GM23338 (cell line): Measurements from ENCODE around the gene SH3RF3. TPM values are rescaled to one million over a fixed set of nuclear protein-coding genes. Genes with fewer than 3 reads are reported as not detected.

Source experiments
- ATAC-seq: fragments of 200-7000 bp; cut with Tn5 transposase; 3 replicates; pipeline ENCODE4 v1.9.1; 2020
- DNase-seq: peaks from one replicate; pipeline ENCODE4 v3.0.0-alpha.2; 2015; ENCODE audit warnings: low spot score
- H2AFZ ChIP-seq: fragments of 200-600 bp; sonication (generic); 2 replicates; pipeline ENCODE4 v1.8.0; 2016; ENCODE audit warnings: antibody characterized with exemption, mild to moderate bottlenecking, moderate library complexity
- H3F3A ChIP-seq: fragments of 200-600 bp; sonication (generic); replicated peaks from 2 replicates; pipeline ENCODE4 v1.8.0; 2017; ENCODE audit warnings: antibody characterized with exemption, mixed run types, low read depth
- H3K27ac ChIP-seq: fragments of 200-600 bp; sonication (generic); 2 replicates; pipeline ENCODE4 v1.6.1; 2016; ENCODE audit warnings: low read depth
- H3K27me3 ChIP-seq: fragments of 200-600 bp; sonication (generic); 2 replicates; pipeline ENCODE4 v1.8.0; 2016; ENCODE audit warnings: mild to moderate bottlenecking, mixed run types, moderate library complexity; ENCODE audit not compliant: insufficient read depth
- H3K36me3 ChIP-seq: fragments of 200-600 bp; sonication (generic); 2 replicates; pipeline ENCODE4 v1.8.0; 2016; ENCODE audit warnings: mild to moderate bottlenecking; ENCODE audit not compliant: insufficient read depth
- H3K4me1 ChIP-seq: fragments of 200-600 bp; sonication (generic); 2 replicates; pipeline ENCODE4 v1.8.0; 2016; ENCODE audit warnings: mild to moderate bottlenecking, moderate library complexity; ENCODE audit not compliant: insufficient read depth
- H3K4me2 ChIP-seq: fragments of 200-600 bp; sonication (generic); 2 replicates; pipeline ENCODE4 v1.7.1; 2017; ENCODE audit warnings: mixed run types
- H3K4me3 ChIP-seq: fragments of 200-600 bp; sonication (generic); 2 replicates; pipeline ENCODE4 v1.6.1; 2016; ENCODE audit warnings: mixed run types
- H3K79me2 ChIP-seq: fragments of 200-600 bp; sonication (generic); replicated peaks from 2 replicates; pipeline ENCODE4 v1.8.0; 2017; ENCODE audit warnings: mild to moderate bottlenecking; ENCODE audit not compliant: insufficient read depth
- H3K9me2 ChIP-seq: fragments of 200-600 bp; sonication (generic); 2 replicates; pipeline ENCODE4 v1.8.0; 2017; ENCODE audit not compliant: insufficient read depth
- H4K20me1 ChIP-seq: fragments of 200-600 bp; sonication (generic); replicated peaks from 2 replicates; pipeline ENCODE4 v1.8.0; 2017; ENCODE audit warnings: mild to moderate bottlenecking; ENCODE audit not compliant: insufficient read depth
- H3K27ac Mint-ChIP-seq: 2 replicates; pipeline ENCODE4 v1.8.0; 2020; ENCODE audit warnings: inconsistent platforms, mild to moderate bottlenecking, moderate library complexity, mixed read lengths
- H3K27me3 Mint-ChIP-seq: 3 replicates; pipeline ENCODE4 v1.8.0; 2022; ENCODE audit warnings: low read depth, mild to moderate bottlenecking, moderate library complexity, mixed read lengths, inconsistent platforms; ENCODE audit not compliant: insufficient read depth, poor library complexity
- H3K36me3 Mint-ChIP-seq: 3 replicates; pipeline ENCODE4 v1.8.0; 2021; ENCODE audit warnings: low read depth, mild to moderate bottlenecking, inconsistent platforms, moderate library complexity, mixed read lengths
- H3K4me1 Mint-ChIP-seq: 3 replicates; pipeline ENCODE4 v1.8.0; 2020; ENCODE audit warnings: mild to moderate bottlenecking, inconsistent platforms, mixed read lengths
- H3K4me3 Mint-ChIP-seq: 3 replicates; pipeline ENCODE4 v1.8.0; 2021; ENCODE audit warnings: moderate library complexity, mild to moderate bottlenecking, inconsistent platforms, mixed read lengths
- H3K9me3 Mint-ChIP-seq: 3 replicates; pipeline ENCODE4 v1.8.0; 2020; ENCODE audit warnings: moderate library complexity, mild to moderate bottlenecking, inconsistent platforms, mixed read lengths
- CREB1 ChIP-seq: fragments of 250-450 bp; sonication (Bioruptor Pico); IDR thresholded peaks from 2 replicates; pipeline ENCODE4 v1.5.0; 2020; ENCODE audit warnings: low read depth, mild to moderate bottlenecking, moderate library complexity
- CTCF ChIP-seq, 2 experiments: fragments of 200-600 bp in 1 of 2; sonication (generic) in 1 of 2; conservative IDR thresholded peaks; 2 replicates each; pipeline versions ENCODE4 v1.5.1 to v1.6.1; 2016 to 2017; ENCODE audit warnings: antibody characterized with exemption in 2 of 2, low read depth in 2 of 2, mild to moderate bottlenecking in 2 of 2, moderate library complexity in 1 of 2
- JUNB ChIP-seq: IDR thresholded peaks from one replicate; pipeline ENCODE4 v1.6.1; 2016; ENCODE audit warnings: antibody characterized with exemption; ENCODE audit not compliant: unreplicated experiment
- NANOG ChIP-seq: IDR thresholded peaks from 2 replicates; pipeline ENCODE4 v1.6.1; 2016; ENCODE audit warnings: antibody characterized with exemption, borderline replicate concordance
- POLR2AphosphoS5 ChIP-seq: IDR thresholded peaks from 2 replicates; pipeline ENCODE4 v1.6.1; 2016; ENCODE audit warnings: antibody characterized with exemption, low read depth
- REST ChIP-seq: IDR thresholded peaks from one replicate; pipeline ENCODE4 v1.6.1; 2018; ENCODE audit warnings: antibody characterized with exemption; ENCODE audit not compliant: unreplicated experiment
- STAT1 ChIP-seq: IDR thresholded peaks from one replicate; pipeline ENCODE4 v1.6.1; 2016; ENCODE audit warnings: antibody characterized with exemption; ENCODE audit not compliant: unreplicated experiment
- ZNF114 ChIP-seq: fragments of 250-450 bp; sonication (Bioruptor Pico); IDR thresholded peaks from 2 replicates; pipeline ENCODE4 v1.5.0; 2020; ENCODE audit warnings: mild to moderate bottlenecking, moderate library complexity
- ZNF331 ChIP-seq: fragments of 250-450 bp; sonication (Bioruptor Pico); IDR thresholded peaks from 2 replicates; pipeline ENCODE4 v1.5.0; 2020; ENCODE audit warnings: low read depth, mild to moderate bottlenecking, moderate library complexity
- polyA plus RNA-seq: library from polyadenylated mRNA; unstranded; fragments of >200 nt; fragmentation: Nextera tagmentation; extraction: Ambion mirVana; gene quantifications from 2 replicates; pipeline ENCODE4 v1.2.1, GENCODE V29; 2016
- total RNA-seq: library from RNA; depleted of rRNA; stranded (reverse); fragments of >200 nt; shearing (Covaris generic); gene quantifications from 2 replicates; pipeline ENCODE4 v1.2.3, GENCODE V29; 2014

The SH3RF3 gene
- total and polyA plus RNA-seq, 2 experiments from 2014 or later, result 0.11 to 0.63 TPM

GRCh38 chr2:109513749-109514588 lies 385.0 kb downstream of the SH3RF3 start:
- ATAC-seq (no peak), DNase-seq (no peak)
- Histone ChIP-seq H4K20me1 (no peaks in the 10 kb centered on the region), H3K4me3 (no peak overlapping the region), H3K9me2 (no peaks in the 10 kb centered on the region), H2AFZ (no peak overlapping the region), H3F3A (no peaks in the 10 kb centered on the region), H3K27me3 (no peaks in the 10 kb centered on the region), H3K27ac (no peak overlapping the region), H3K4me2 (no peak overlapping the region), H3K4me1 (no peaks in the 10 kb centered on the region), H3K79me2 (no peaks in the 10 kb centered on the region), H3K36me3 (no peaks in the 10 kb centered on the region)
- peaks cover 14% of the 10 kb centered on the region for H3K27me3 Mint-ChIP-seq
- no peak overlapping the region for H3K27ac Mint-ChIP-seq
- H3K36me3 Mint-ChIP-seq, result no peaks in the 10 kb centered on the region
- no peaks in the 10 kb centered on the region for H3K9me3 Mint-ChIP-seq
- no peak for TF ChIP-seq ZNF331 (CRISPR knock-in tag)
- TF ChIP-seq CTCF (conservative IDR thresholded peaks at IDR 0.05; ENCODE audit: low read depth in 2 of 2), result no peak
- no peak for TF ChIP-seq STAT1
- no peak for TF ChIP-seq POLR2AphosphoS5
- TF ChIP-seq REST, result no peak
- no peak for TF ChIP-seq ZNF114
- no peak for TF ChIP-seq CREB1 (CRISPR knock-in tag)
- TF ChIP-seq NANOG, result no peak
- H3K4me1 Mint-ChIP-seq, result peaks cover 4% of the 10 kb centered on the region; the same call in 1 of the 3 replicates
- no peak overlapping the region for H3K4me3 Mint-ChIP-seq

- H3K4me3 ChIP-seq, result no peak overlapping the region
- no peak overlapping the region for H3K4me2 ChIP-seq
- no peaks in the 10 kb centered on the region for H3K36me3 ChIP-seq
- H2AFZ ChIP-seq, result no peak overlapping the region
- DNase-seq, result no peak
- peaks cover 11% of the 10 kb centered on the region for H3K27me3 Mint-ChIP-seq
- H3K4me1 ChIP-seq, result no peaks in the 10 kb centered on the region
- no peaks in the 10 kb centered on the region for H3K36me3 Mint-ChIP-seq
- H3K79me2 ChIP-seq, result no peaks in the 10 kb centered on the region
- peaks cover 4% of the 10 kb centered on the region; the same call in 1 of the 3 replicates for H3K4me1 Mint-ChIP-seq
- H3K27me3 ChIP-seq, result no peaks in the 10 kb centered on the region
- no peaks in the 10 kb centered on the region for H3K9me2 ChIP-seq
- no peak for ATAC-seq
- no peak overlapping the region for H3K4me3 Mint-ChIP-seq
- H3K9me3 Mint-ChIP-seq, result no peaks in the 10 kb centered on the region
- H3F3A ChIP-seq, result no peaks in the 10 kb centered on the region
- no peak overlapping the region for H3K27ac ChIP-seq
- no peak for TF ChIP-seq JUNB
- H4K20me1 ChIP-seq, result no peaks in the 10 kb centered on the region
- no peak overlapping the region; the same call in 1 of the 2 replicates for H3K27ac Mint-ChIP-seq
These were observed 385.9 kb downstream of the SH3RF3 start for GRCh38 chr2:109514857-109515256.
